Endothelial cell of umbilical vein (primary cell): ENCODE results near the gene CCT3. TPM values are rescaled to one million over a fixed set of nuclear protein-coding genes. Genes with fewer than 3 reads are reported as not detected.

Experiments
- BruUV-seq: library from RNA; stranded (reverse); fragments of 400-500 nt; replicated peaks from 2 replicates; lab custom pipeline; 2021; lab: Mats Ljungman, UMichigan
- CTCF ChIA-PET: fragments of 300-600, 350-600 bp; sonication (Branson Sonifier 250); formaldehyde crosslinking; loops from one replicate; lab custom pipeline; 2021; ENCODE audit warnings: antibody characterized with exemption, inconsistent platforms; lab: Charles Lee
- POLR2A ChIA-PET: fragments of 300-600, 350-600 bp; sonication (Branson Sonifier 250); formaldehyde crosslinking; loops from one replicate; lab custom pipeline; 2021; ENCODE audit warnings: antibody characterized with exemption, inconsistent platforms; lab: Charles Lee
- DNase-seq: peaks from one replicate; pipeline ENCODE4 v3.0.0-alpha.2; 2011; ENCODE audit warnings: low read depth, low spot score
- FAIRE-seq: peaks from 2 replicates; lab custom pipeline; 2011; peaks lifted over from hg19 to GRCh38; lab: Jason Lieb, UNC
- H2AFZ ChIP-seq: 2 replicates; pipeline ENCODE4 v1.6.0; 2012; ENCODE audit warnings: low read depth, low read length, control low read depth, inconsistent platforms
- H3K27ac ChIP-seq: 2 replicates; pipeline ENCODE4 v1.5.1; 2011; ENCODE audit warnings: low read depth, mild to moderate bottlenecking, control low read depth, low read length, moderate library complexity; ENCODE audit not compliant: insufficient read depth
- H3K27me3 ChIP-seq, 2 experiments: 2 replicates each; pipeline versions ENCODE4 v1.6.0 to v1.6.1; 2011; ENCODE audit warnings: low read length in 2 of 2, mixed read lengths in 1 of 2; ENCODE audit not compliant: control insufficient read depth in 2 of 2, insufficient read depth in 2 of 2
- H3K36me3 ChIP-seq, 2 experiments: 2 replicates in 1 of 2; 3 replicates in 1 of 2; pipeline ENCODE4 v1.5.1; 2011; ENCODE audit warnings: low read length in 2 of 2, mild to moderate bottlenecking in 1 of 2, moderate library complexity in 1 of 2; ENCODE audit not compliant: control insufficient read depth in 2 of 2, insufficient read depth in 2 of 2; ENCODE audit errors: extremely low read depth in 1 of 2
- H3K4me1 ChIP-seq: 3 replicates; pipeline ENCODE4 v1.5.1; 2011; ENCODE audit warnings: mild to moderate bottlenecking, low read length; ENCODE audit not compliant: control insufficient read depth, insufficient read depth; ENCODE audit errors: extremely low read depth
- H3K4me2 ChIP-seq: 2 replicates; pipeline ENCODE4 v1.6.1; 2011; ENCODE audit warnings: low read length, control low read depth, mixed read lengths; ENCODE audit not compliant: insufficient read depth
- H3K4me3 ChIP-seq, 3 experiments: fragments of 200-600 bp in 1 of 3; sonication (generic), shearing (Covaris generic) in 1 of 3; replicated peaks in 1 of 3; 2 replicates each; pipeline ENCODE4 v1.5.1; 2011 to 2016; ENCODE audit warnings: control low read depth in 3 of 3, low read length in 3 of 3, mild to moderate bottlenecking in 2 of 3, inconsistent platforms in 1 of 3, low read depth in 1 of 3, moderate library complexity in 1 of 3; ENCODE audit not compliant: insufficient read depth in 1 of 3
- H3K79me2 ChIP-seq: 2 replicates; pipeline ENCODE4 v1.6.0; 2012; ENCODE audit warnings: low read length, inconsistent platforms; ENCODE audit not compliant: control insufficient read depth, insufficient read depth
- H3K9ac ChIP-seq: replicated peaks from 2 replicates; pipeline ENCODE3; 2011; ENCODE audit warnings: low read length, control low read depth; ENCODE audit not compliant: insufficient read depth; ENCODE audit errors: extremely low read depth
- H3K9me1 ChIP-seq: replicated peaks from 3 replicates; pipeline ENCODE4 v1.6.0; 2011; ENCODE audit warnings: mild to moderate bottlenecking, low read length; ENCODE audit not compliant: control insufficient read depth, insufficient read depth; ENCODE audit errors: extremely low read depth
- H3K9me3 ChIP-seq: replicated peaks from 2 replicates; pipeline ENCODE4 v1.5.1; 2012; ENCODE audit warnings: low read length, inconsistent platforms; ENCODE audit not compliant: control insufficient read depth, insufficient read depth
- H4K20me1 ChIP-seq: replicated peaks from 2 replicates; pipeline ENCODE3; 2011; ENCODE audit warnings: mild to moderate bottlenecking, low read length; ENCODE audit not compliant: control insufficient read depth, insufficient read depth; ENCODE audit errors: extremely low read depth
- EZH2 ChIP-seq: IDR thresholded peaks from 2 replicates; pipeline ENCODE4 v1.6.1; 2012; ENCODE audit warnings: borderline replicate concordance, low read depth, mild to moderate bottlenecking, moderate library complexity, low read length, inconsistent platforms; ENCODE audit not compliant: severe bottlenecking
- FOS ChIP-seq: IDR thresholded peaks from 2 replicates; pipeline ENCODE4 v1.6.1; 2011; ENCODE audit warnings: mild to moderate bottlenecking, low read length, moderate library complexity, borderline replicate concordance; ENCODE audit not compliant: insufficient read depth
- GATA2 ChIP-seq: IDR thresholded peaks from 2 replicates; pipeline ENCODE4 v1.7.0; 2011; ENCODE audit warnings: low read depth, mild to moderate bottlenecking, moderate library complexity, mixed read lengths, low read length; ENCODE audit not compliant: insufficient read length, insufficient read depth
- JUN ChIP-seq: IDR thresholded peaks from 2 replicates; pipeline ENCODE4 v1.6.1; 2011; ENCODE audit warnings: borderline replicate concordance, low read depth; ENCODE audit not compliant: insufficient read length, insufficient read depth
- MYC ChIP-seq: IDR thresholded peaks from one replicate; pipeline ENCODE4 v1.6.1; 2011; ENCODE audit warnings: mild to moderate bottlenecking, low read depth, low read length
- POLR2A ChIP-seq: IDR thresholded peaks from 2 replicates; pipeline ENCODE4 v1.6.1; 2012; ENCODE audit warnings: low read depth, mild to moderate bottlenecking, control low read depth, low read length
- POLR2AphosphoS5 ChIP-seq: IDR thresholded peaks from 2 replicates; pipeline ENCODE4 v1.6.1; 2012; ENCODE audit warnings: low read depth, mild to moderate bottlenecking, control low read depth, low read length, moderate library complexity; ENCODE audit not compliant: insufficient read depth
- dilution Hi-C: fragments of 300-500 bp; cut with MboI; formaldehyde crosslinking; loops from one replicate; pipeline ENCODE4 v1.15.0; 2019; ENCODE audit warnings: low sequenced_read_pairs; ENCODE audit not compliant: extremely low pct_ligation_motif_present
- intact Hi-C: fragments of 100-400 bp; cut with micrococcal nuclease; formaldehyde crosslinking; loops from one replicate; pipeline ENCODE4 v1.10.0; 2022
- polyA plus RNA-seq, 4 experiments: library from polyadenylated mRNA; depleted of rRNA in 3 of 4; stranded (reverse) in 3 of 4; unstranded in 1 of 4; fragments of >200 nt; gene quantifications; 2 replicates each; pipeline versions ENCODE4 v1.2.1 to v1.2.3, GENCODE V29; 2011 to 2012; ENCODE audit warnings: missing spikeins in 1 of 4
- total RNA-seq: library from RNA; stranded (reverse); gene quantifications from 2 replicates; pipeline ENCODE4 v1.2.3, GENCODE V29; 2021
- TF ChIP-seq, protein P1 (sequence below): IDR thresholded peaks from 2 replicates; pipeline ENCODE4 v1.6.1; 2011; ENCODE audit not compliant: insufficient read depth, insufficient read length
- TF ChIP-seq, protein P2 (sequence below), 2 donors: IDR thresholded peaks; 1 replicate in 1 of 2; 2 replicates in 1 of 2; pipeline ENCODE4 v1.5.1; 2011; ENCODE audit warnings: low read length in 2 of 2, mild to moderate bottlenecking in 2 of 2, moderate library complexity in 2 of 2, control low read depth in 1 of 2, inconsistent platforms in 1 of 2, low read depth in 1 of 2; ENCODE audit not compliant: insufficient read depth in 1 of 2; ENCODE audit errors: extremely low read depth in 1 of 2

Gene CCT3
- total and polyA plus RNA-seq, 2 donors (not counting 3 experiments of a cell fraction or from before 2014, with no cell fraction given), result 276 to 367 TPM

DNA sequence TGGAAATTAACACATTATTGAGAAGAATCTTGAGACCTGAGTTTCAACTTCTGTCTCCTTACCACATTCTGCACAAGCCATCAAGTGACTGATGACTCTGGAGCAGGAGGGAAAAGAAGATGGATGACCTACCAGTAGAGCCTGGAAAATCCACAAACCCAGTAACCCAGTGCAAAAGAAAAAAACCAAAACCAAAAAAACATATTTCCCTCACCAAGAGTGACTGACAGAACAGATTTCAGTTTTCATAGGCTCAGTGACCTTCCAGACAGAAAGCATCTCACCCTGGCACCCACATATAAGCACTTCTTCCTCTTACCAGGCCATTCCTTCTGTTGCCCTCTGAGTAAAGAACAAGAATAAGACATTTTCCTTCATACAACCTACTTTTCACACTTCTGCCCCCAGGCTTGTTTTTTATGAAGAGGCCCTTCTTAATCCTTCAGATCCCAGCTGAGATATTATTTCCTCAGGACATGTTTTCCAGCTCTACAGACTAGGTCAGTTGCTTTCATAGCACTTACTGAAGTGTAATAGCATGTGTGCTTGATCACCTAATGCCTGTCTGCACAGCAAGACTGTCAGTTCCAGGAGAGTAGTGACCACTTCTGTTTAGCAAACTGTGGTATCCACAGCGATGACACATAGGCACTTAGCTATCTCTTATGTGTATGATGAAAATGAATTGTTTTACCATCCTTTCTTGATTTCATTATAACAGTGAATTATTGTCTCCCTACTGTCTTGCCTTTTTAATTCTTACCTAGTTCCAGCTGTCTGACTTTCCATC is 4.3 kb upstream of the CCT3 start:
- Histone ChIP-seq H3K79me2 (peaks cover 7% of the 10 kb centered on the region), H3K36me3 (no peaks in the 10 kb centered on the region), H3K9ac (no peak overlapping the region), H2AFZ (no peak overlapping the region), H3K4me3 (no peak overlapping the region), H3K4me2 (no peak overlapping the region), H3K27me3 (peaks cover 17 to 23% of the 10 kb centered on the region in 2 experiments), H4K20me1 (no peaks in the 10 kb centered on the region), H3K27ac (no peak overlapping the region), H3K9me3 (no peaks in the 10 kb centered on the region), H3K4me1 (no peaks in the 10 kb centered on the region), H3K9me1 (no peaks in the 10 kb centered on the region)
- intact Hi-C loops (no loop called here), dilution Hi-C loops (no loop called here)
- no peak for FAIRE-seq
- no peak for DNase-seq
- ChIA-PET POLR2A (no interaction called here), CTCF (interaction anchor here (1.8 to 2.6 kb wide), 2 partner anchors 17 to 43 kb away, joined by 6 to 7 read pairs; no protein-coding TSS in a partner anchor)
- TF ChIP-seq POLR2AphosphoS5, result no peak
- TF ChIP-seq, protein P1, sequence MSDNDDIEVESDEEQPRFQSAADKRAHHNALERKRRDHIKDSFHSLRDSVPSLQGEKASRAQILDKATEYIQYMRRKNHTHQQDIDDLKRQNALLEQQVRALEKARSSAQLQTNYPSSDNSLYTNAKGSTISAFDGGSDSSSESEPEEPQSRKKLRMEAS, result no peak
- TF ChIP-seq POLR2A, result no peak
- no peak for TF ChIP-seq EZH2
- no peak for TF ChIP-seq JUN
- TF ChIP-seq FOS, result no peak
- TF ChIP-seq, protein P2, sequence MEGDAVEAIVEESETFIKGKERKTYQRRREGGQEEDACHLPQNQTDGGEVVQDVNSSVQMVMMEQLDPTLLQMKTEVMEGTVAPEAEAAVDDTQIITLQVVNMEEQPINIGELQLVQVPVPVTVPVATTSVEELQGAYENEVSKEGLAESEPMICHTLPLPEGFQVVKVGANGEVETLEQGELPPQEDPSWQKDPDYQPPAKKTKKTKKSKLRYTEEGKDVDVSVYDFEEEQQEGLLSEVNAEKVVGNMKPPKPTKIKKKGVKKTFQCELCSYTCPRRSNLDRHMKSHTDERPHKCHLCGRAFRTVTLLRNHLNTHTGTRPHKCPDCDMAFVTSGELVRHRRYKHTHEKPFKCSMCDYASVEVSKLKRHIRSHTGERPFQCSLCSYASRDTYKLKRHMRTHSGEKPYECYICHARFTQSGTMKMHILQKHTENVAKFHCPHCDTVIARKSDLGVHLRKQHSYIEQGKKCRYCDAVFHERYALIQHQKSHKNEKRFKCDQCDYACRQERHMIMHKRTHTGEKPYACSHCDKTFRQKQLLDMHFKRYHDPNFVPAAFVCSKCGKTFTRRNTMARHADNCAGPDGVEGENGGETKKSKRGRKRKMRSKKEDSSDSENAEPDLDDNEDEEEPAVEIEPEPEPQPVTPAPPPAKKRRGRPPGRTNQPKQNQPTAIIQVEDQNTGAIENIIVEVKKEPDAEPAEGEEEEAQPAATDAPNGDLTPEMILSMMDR (IDR thresholded peaks at IDR 0.05; ENCODE audit: extremely low read depth in 1 of 2, insufficient read depth in 1 of 2, low read depth in 1 of 2, low read length in 2 of 2), result no peak
- TF ChIP-seq GATA2, result no peak
- no peak for TF ChIP-seq MYC
- BruUV-seq, result no TSS peak
